Measurements from ENCODE around the gene GMPR2. TPM values are rescaled to one million over a fixed set of nuclear protein-coding genes. Genes with fewer than 3 reads are reported as not detected.
"Not testable (repeated sequence)": the region's sequence is repeated elsewhere in the genome, so short reads cannot be mapped to it uniquely, and the experiment has no call there.

GMPR2 gene
- total and polyA plus RNA-seq, 2 of the 13 experiments (the other 11 are each of a cell fraction or from before 2014, with no cell fraction given) = 210 to 273 TPM

DNA sequence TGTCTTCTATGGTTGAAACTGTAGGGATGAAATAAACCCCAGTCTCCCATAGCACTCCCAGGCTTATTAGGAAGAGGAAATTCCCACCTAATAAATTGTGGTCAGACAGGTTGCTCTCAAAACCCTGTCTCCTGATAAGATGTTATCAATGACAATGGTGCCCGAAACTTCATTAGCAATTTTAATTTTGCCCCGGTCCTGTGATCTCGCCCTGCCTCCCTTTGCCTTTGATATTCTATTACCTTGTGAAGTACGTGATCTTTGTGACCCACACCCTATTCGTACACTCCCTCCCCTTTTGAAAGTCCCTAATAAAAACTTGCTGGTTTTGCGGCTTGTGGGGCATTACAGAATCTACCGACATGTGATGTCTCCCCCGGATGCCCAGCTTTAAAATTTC, 30.2 kb upstream of the GMPR2 start:
- POLR2A ChIA-PET = interaction anchor here (1.2 to 2.9 kb wide), 6 partner anchors 10 to 88 kb away, joined by 3 to 23 read pairs (median 5); partner anchors contain the start of genes CHMP4A, DCAF11, IPO4 and MDP1
- in situ Hi-C loops (cut with HindIII; ENCODE audit: extremely low pct_ligation_motif_present, low pct_unique_long_range_greater_than_20kb); FAIRE-seq; H3K9ac ChIP-seq (ENCODE audit: insufficient read depth, low read depth, low read length); H3K27me3 ChIP-seq (ENCODE audit: control insufficient read depth in 1 of 2, insufficient read depth in 2 of 2, low read length in 2 of 2); CTCF ChIA-PET (ENCODE audit: low intra/inter-chr PET ratio, low total read pairs); H3K4me2 ChIP-seq (ENCODE audit: low read depth, low read length); H3K79me2 ChIP-seq (ENCODE audit: insufficient read depth, low read length); BruUV-seq (replicated peaks); H3K4me3 ChIP-seq (replicated peaks in 1 of 3; ENCODE audit: insufficient read depth in 1 of 3, low read depth in 2 of 3, low read length in 3 of 3); DNase-seq (ENCODE audit: low spot score); H3K27ac ChIP-seq (ENCODE audit: extremely low read length, insufficient read depth, low read length); intact Hi-C loops (cut with micrococcal nuclease; ENCODE audit: unreplicated experiment); H3K9me3 ChIP-seq (ENCODE audit: low read length); ATAC-seq; H2AFZ ChIP-seq (ENCODE audit: low read length); H4K20me1 ChIP-seq (ENCODE audit: insufficient read depth, low read length): not testable (repeated sequence)
- 0 out of 2 replicates have a peak, but pooled peaks have one; percentile 27 for TF ChIP-seq RBFOX2 (IDR thresholded peaks at IDR 0.05; ENCODE audit: low read depth, low read length)
- Histone ChIP-seq H3K36me3 (replicated peaks in 1 of 2; ENCODE audit: control insufficient read depth in 1 of 2, insufficient read depth in 2 of 2, low read length in 2 of 2) (peaks cover 22 to 28% of the 10 kb centered on the region in 2 experiments; a peak in 4 of 5 replicates), H3K4me1 (ENCODE audit: insufficient read depth, low read length) (peaks cover 18% of the 10 kb centered on the region)
- 97% methylated on average over 8 of the region's 8 CpGs for WGBS (ENCODE audit: low lambda C conversion rate)

DNA sequence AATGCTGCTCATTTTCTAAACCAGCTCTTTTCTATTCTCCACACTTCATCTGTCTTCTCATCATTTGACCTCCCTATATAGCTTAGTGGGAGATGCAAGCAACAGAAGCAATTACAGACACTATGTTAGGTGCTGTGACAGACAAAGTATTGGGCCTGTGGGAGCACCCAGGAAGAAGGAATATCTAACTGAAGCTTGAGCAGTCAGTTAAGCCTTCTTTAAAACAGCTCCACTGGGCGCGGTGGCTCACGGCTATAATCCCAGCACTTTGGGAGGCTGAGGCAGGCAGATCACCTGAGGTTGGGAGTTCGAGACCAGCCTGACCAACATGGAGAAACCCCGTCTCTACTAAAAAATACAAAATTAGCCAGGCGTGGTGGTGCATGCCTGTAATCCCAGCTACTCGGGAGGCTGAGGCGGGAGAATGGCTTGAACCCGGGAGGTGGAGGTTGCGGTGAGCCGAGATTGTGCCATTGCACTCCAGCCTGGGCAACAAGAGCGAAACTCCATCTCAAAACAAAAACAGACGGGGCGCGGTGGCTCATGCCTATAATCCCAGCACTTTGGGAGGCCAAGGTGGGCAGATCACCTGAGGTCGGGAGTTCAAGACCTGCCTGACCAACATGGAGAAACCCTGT, 29.4 kb upstream of the GMPR2 start:
- H3K9me3 ChIP-seq (ENCODE audit: low read length); CTCF ChIA-PET (ENCODE audit: low intra/inter-chr PET ratio, low total read pairs); H2AFZ ChIP-seq (ENCODE audit: low read length); H3K27ac ChIP-seq (ENCODE audit: extremely low read length, insufficient read depth, low read length); ATAC-seq; intact Hi-C loops (cut with micrococcal nuclease; ENCODE audit: unreplicated experiment); DNase-seq (ENCODE audit: low spot score); H3K79me2 ChIP-seq (ENCODE audit: insufficient read depth, low read length); BruUV-seq (replicated peaks); H3K4me3 ChIP-seq (replicated peaks in 1 of 3; ENCODE audit: insufficient read depth in 1 of 3, low read depth in 2 of 3, low read length in 3 of 3); H3K4me2 ChIP-seq (ENCODE audit: low read depth, low read length); FAIRE-seq; H3K4me1 ChIP-seq (ENCODE audit: insufficient read depth, low read length); H3K9ac ChIP-seq (ENCODE audit: insufficient read depth, low read depth, low read length); in situ Hi-C loops (cut with HindIII; ENCODE audit: extremely low pct_ligation_motif_present, low pct_unique_long_range_greater_than_20kb); H4K20me1 ChIP-seq (ENCODE audit: insufficient read depth, low read length); H3K27me3 ChIP-seq (ENCODE audit: control insufficient read depth in 1 of 2, insufficient read depth in 2 of 2, low read length in 2 of 2): not testable (repeated sequence)
- WGBS (ENCODE audit: low lambda C conversion rate) = 98% methylated on average over 16 of the region's 16 CpGs
- peaks cover 29 to 36% of the 10 kb centered on the region in 2 experiments; a peak in 4 of 5 replicates for H3K36me3 ChIP-seq (replicated peaks in 1 of 2; ENCODE audit: control insufficient read depth in 1 of 2, insufficient read depth in 2 of 2, low read length in 2 of 2)
- POLR2A ChIA-PET = interaction anchor here (0.7 to 2.9 kb wide), 10 partner anchors 8 to 277 kb away, joined by 3 to 23 read pairs (median 4); partner anchors contain the start of genes CHMP4A, DCAF11, EMC9 and IPO4
- 0 out of 2 replicates have a peak, but pooled peaks have one; percentile 63 for TF ChIP-seq ZNF782 (CRISPR knock-in tag; IDR thresholded peaks at IDR 0.05; ENCODE audit: borderline replicate concordance)
- 0 out of 2 replicates have a peak, but pooled peaks have one; percentile 45 for TF ChIP-seq ZNF737 (CRISPR knock-in tag; IDR thresholded peaks at IDR 0.05; ENCODE audit: borderline replicate concordance)
- TF ChIP-seq, protein P1, sequence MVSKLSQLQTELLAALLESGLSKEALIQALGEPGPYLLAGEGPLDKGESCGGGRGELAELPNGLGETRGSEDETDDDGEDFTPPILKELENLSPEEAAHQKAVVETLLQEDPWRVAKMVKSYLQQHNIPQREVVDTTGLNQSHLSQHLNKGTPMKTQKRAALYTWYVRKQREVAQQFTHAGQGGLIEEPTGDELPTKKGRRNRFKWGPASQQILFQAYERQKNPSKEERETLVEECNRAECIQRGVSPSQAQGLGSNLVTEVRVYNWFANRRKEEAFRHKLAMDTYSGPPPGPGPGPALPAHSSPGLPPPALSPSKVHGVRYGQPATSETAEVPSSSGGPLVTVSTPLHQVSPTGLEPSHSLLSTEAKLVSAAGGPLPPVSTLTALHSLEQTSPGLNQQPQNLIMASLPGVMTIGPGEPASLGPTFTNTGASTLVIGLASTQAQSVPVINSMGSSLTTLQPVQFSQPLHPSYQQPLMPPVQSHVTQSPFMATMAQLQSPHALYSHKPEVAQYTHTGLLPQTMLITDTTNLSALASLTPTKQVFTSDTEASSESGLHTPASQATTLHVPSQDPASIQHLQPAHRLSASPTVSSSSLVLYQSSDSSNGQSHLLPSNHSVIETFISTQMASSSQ (IDR thresholded peaks at IDR 0.05; ENCODE audit: low read depth) = not testable (repeated sequence)
- TF ChIP-seq, protein P1 (CRISPR knock-in tag; IDR thresholded peaks at IDR 0.05; ENCODE audit: borderline replicate concordance) = 0 out of 2 replicates have a peak, but pooled peaks have one; percentile 19
- TF ChIP-seq DNMT1 (CRISPR knock-in tag; IDR thresholded peaks at IDR 0.05) = 0 out of 2 replicates have a peak, but pooled peaks have one; percentile 40
- TF ChIP-seq MTA1 (CRISPR knock-in tag; IDR thresholded peaks at IDR 0.05; ENCODE audit: borderline replicate concordance) = 0 out of 2 replicates have a peak, but pooled peaks have one; percentile 21
- TF ChIP-seq, protein P2, sequence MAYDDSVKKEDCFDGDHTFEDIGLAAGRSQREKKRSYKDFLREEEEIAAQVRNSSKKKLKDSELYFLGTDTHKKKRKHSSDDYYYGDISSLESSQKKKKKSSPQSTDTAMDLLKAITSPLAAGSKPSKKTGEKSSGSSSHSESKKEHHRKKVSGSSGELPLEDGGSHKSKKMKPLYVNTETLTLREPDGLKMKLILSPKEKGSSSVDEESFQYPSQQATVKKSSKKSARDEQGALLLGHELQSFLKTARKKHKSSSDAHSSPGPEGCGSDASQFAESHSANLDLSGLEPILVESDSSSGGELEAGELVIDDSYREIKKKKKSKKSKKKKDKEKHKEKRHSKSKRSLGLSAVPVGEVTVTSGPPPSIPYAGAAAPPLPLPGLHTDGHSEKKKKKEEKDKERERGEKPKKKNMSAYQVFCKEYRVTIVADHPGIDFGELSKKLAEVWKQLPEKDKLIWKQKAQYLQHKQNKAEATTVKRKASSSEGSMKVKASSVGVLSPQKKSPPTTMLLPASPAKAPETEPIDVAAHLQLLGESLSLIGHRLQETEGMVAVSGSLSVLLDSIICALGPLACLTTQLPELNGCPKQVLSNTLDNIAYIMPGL (CRISPR knock-in tag; IDR thresholded peaks at IDR 0.05; ENCODE audit: borderline replicate concordance in 1 of 2, low read depth in 1 of 2) = peak in 1 of 2 experiments; percentile 36; a peak in 1 of 4 replicates
- TF ChIP-seq MED1 (CRISPR knock-in tag; IDR thresholded peaks at IDR 0.05) = 0 out of 2 replicates have a peak, but pooled peaks have one; percentile 13
- TF ChIP-seq ZNF230 (CRISPR knock-in tag; IDR thresholded peaks at IDR 0.05) = 0 out of 2 replicates have a peak, but pooled peaks have one; percentile 37
